GM06990 (cell line): Measurements from ENCODE around the gene VEGFA.

Source experiments
- DNase-seq: peaks from one replicate; pipeline ENCODE4 v3.0.0-alpha.2; 2011; ENCODE audit not compliant: insufficient read length; ENCODE audit errors: extremely low read depth
- H3K27me3 ChIP-seq: replicated peaks from 2 replicates; pipeline ENCODE4 v1.6.0; 2011; ENCODE audit warnings: low read length; ENCODE audit not compliant: control insufficient read depth, insufficient read depth
- H3K36me3 ChIP-seq: 2 replicates; pipeline ENCODE4 v1.5.1; 2011; ENCODE audit warnings: low read length; ENCODE audit not compliant: control insufficient read depth, insufficient read depth
- H3K4me3 ChIP-seq: replicated peaks from 2 replicates; pipeline ENCODE4 v1.5.1; 2011; ENCODE audit warnings: low read depth, mild to moderate bottlenecking, control low read depth, low read length
- TF ChIP-seq, protein P1 (sequence below): IDR thresholded peaks from 2 replicates; pipeline ENCODE4 v1.5.1; 2011; ENCODE audit warnings: low read length, control low read depth, mild to moderate bottlenecking, inconsistent platforms; ENCODE audit not compliant: insufficient read depth, poor library complexity, severe bottlenecking

Gene VEGFA

DNA sequence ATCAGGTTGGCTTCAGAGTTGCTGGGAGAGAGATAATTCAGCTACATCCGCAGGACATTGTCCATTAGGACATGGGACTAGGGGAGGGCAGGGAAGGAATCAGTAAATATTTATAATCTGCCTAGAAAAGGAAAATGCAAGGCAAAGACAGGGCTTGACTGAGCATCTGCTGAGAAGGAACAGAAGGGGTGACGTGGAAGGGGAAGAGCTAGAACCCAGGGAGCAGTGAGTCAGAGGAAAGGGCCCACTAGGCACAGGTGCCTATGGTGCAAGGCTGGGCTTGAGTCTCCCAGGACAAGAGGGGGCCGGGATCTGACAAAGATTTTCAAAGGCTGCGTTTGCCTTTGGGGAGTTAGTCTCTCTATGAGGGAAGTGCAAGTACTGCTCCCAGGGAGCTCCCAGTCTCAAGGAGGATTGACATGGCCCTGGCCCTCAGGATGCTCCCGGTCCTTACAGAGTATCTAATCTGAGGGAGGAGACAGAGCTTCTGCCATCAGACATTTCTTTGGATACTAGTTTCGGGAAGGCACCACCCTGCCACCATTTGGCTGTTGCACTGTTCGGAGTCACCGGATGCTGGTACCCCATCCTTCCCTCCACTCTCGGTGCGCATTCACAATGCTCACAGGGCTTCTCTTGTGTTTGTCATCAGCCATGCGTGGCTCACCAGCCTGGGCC is 21.9 kb downstream of the VEGFA start:
- TF ChIP-seq, protein P1, sequence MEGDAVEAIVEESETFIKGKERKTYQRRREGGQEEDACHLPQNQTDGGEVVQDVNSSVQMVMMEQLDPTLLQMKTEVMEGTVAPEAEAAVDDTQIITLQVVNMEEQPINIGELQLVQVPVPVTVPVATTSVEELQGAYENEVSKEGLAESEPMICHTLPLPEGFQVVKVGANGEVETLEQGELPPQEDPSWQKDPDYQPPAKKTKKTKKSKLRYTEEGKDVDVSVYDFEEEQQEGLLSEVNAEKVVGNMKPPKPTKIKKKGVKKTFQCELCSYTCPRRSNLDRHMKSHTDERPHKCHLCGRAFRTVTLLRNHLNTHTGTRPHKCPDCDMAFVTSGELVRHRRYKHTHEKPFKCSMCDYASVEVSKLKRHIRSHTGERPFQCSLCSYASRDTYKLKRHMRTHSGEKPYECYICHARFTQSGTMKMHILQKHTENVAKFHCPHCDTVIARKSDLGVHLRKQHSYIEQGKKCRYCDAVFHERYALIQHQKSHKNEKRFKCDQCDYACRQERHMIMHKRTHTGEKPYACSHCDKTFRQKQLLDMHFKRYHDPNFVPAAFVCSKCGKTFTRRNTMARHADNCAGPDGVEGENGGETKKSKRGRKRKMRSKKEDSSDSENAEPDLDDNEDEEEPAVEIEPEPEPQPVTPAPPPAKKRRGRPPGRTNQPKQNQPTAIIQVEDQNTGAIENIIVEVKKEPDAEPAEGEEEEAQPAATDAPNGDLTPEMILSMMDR = no peak
- no peak for DNase-seq
- H3K27me3 ChIP-seq = no peaks in the 10 kb centered on the region
- no peak overlapping the region for H3K4me3 ChIP-seq
- H3K36me3 ChIP-seq = no peaks in the 10 kb centered on the region

GRCh38 chr6:43793154-43793874 is 23.3 kb downstream of the VEGFA start:
- Histone ChIP-seq H3K36me3 (no peaks in the 10 kb centered on the region), H3K4me3 (no peak overlapping the region), H3K27me3 (no peaks in the 10 kb centered on the region)
- DNase-seq = no peak
- TF ChIP-seq, protein P1 = no peak

GRCh38 chr6:43793875-43794242 is 23.8 kb downstream of the VEGFA start:
- no peak for DNase-seq
- no peaks in the 10 kb centered on the region for H3K36me3 ChIP-seq
- H3K4me3 ChIP-seq = no peak overlapping the region
- H3K27me3 ChIP-seq = no peaks in the 10 kb centered on the region
- TF ChIP-seq, protein P1 = no peak

GRCh38 chr6:43795421-43795820 is 25.4 kb downstream of the VEGFA start:
- no peak for DNase-seq
- H3K4me3 ChIP-seq = no peak overlapping the region
- H3K36me3 ChIP-seq = no peaks in the 10 kb centered on the region
- TF ChIP-seq, protein P1 = no peak
- no peaks in the 10 kb centered on the region for H3K27me3 ChIP-seq

DNA sequence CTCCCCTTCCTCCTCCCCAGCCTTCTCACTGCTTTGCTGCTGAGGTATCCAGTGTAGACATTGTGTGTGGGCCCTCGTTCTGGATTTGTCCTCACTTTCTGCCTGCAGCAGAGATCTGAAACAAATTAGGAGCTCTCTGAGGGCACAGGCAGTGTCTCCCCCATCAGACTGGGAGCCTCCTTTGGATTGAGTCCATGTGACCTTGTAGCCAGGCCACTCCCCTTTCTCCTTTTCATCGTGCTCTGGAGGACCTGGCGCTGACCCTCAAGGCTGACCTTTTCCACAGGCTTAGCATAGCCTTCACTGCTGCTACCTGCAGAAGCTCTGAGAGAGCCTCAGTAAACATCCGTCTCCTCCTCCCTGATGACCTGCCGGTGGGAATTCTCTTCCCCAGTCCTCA is 26.2 kb downstream of the VEGFA start:
- Histone ChIP-seq H3K27me3 (no peaks in the 10 kb centered on the region), H3K4me3 (no peak overlapping the region), H3K36me3 (no peaks in the 10 kb centered on the region)
- no peak for DNase-seq
- TF ChIP-seq, protein P1 = no peak
